ENCODE data around the gene SEC11A.
"Not testable (repeated sequence)": the region's sequence is repeated elsewhere in the genome, so short reads cannot be mapped to it uniquely, and the experiment has no call there.

Gene SEC11A

DNA sequence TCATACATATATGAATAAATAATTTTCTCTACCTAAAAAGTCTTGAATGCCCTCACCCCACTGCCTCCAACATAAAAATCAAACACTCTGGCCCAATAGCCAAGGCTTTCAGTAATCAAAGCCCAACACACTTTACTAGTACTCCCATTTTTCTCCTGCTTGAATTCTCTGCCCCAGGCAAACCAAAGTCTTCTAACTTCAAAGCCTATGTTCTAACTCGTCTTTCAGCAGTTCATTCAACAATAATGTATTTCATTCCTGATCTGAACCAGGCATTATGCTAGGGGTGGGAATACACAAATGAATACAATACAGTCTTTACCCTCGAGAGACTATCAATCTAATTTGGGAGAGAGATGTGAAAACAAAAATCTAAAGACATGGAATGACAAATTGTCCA is 21.1 kb upstream of the SEC11A start:
- no peak for DNase-seq (ENCODE audit: low read depth in 2 of 2)

GRCh38 chr15:84736375-84736774 is 20.4 kb upstream of the SEC11A start:
- DNase-seq (ENCODE audit: low read depth in 2 of 2) = no peak

DNA sequence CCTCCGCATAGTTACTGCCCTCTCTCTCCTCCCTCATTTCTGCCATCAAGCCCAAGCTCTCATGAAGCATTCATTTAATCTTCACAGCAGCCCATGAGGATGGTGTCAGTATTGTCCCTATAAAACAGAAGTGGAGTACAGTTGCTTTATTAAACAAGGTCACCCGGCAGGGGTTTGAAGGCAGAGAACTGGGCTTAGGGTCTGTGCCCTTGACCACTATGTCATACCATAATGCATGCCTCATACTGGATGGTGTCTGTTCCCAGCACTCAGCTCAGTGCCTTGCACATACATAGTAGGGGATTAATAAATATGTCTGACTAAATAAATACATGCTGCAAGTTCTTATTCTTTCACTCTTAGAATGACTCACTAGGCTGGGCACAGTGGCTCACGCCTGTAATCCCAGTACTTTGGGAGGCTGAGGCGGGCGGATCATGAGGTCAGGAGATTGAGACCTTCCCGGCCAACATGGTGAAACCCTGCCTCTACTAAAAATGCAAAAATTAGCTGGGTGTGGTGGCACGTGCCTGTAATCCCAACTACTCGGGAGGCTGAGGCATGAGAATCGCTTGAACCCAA is 19.6 kb upstream of the SEC11A start:
- DNase-seq (ENCODE audit: low read depth in 2 of 2) = not testable (repeated sequence)

DNA sequence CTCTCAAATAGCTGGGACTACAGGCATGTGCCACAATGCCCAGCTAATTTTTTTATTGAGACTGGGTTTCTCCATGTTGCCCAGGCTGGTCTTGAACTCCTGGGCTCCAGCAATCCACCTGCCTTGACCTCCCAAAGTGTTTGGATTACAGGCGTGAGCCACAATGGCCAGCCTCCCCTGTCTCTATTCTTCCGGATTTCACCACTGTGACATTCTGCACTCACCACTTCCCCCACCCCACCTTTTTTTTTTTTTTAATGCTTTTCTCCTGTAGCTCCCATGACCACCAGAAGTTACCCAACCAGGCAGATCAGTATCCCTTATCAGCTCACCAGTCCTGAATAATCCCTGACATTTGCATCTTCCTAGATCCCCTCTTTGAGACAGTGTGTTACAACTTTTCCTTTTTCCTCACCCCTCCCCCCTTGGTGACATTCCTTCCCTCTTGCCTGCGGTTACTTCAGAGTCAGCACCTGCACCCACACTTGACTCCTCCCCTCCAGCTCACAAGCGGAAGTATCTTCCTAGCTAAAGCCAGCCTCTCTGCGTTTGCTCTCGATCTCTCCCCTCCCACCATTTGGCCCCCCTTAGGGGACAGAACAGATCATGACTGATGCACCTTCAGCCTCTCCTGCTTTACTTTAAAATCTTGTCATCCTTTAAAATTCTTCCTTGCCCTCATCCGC is 19.0 kb upstream of the SEC11A start:
- no peak for DNase-seq (ENCODE audit: low read depth in 2 of 2)

- no peak for DNase-seq (ENCODE audit: low read depth in 2 of 2)
Measured at GRCh38 chr15:84731774-84732173, 15.8 kb upstream of the SEC11A start.

DNA sequence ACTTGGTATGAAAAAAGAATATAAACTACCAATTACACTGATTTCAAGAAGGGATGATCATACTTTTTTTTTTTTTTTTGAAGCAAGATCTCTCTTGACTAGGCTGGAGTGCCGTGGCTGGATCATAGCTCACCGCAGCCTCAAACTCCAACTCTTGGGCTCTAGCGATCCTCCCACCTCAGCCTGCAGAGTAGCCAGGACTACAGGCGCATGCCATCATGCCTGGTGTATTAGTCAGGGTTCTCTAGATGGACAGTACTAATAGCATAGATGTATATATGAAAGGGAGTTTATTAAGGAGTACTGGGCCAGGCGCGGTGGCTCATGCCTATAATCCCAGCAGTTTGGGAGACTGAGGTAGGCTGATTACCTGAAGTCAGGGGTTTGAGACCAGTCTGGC is 11.5 kb upstream of the SEC11A start:
- no peak for DNase-seq (ENCODE audit: low read depth in 2 of 2)

GRCh38 chr15:84725001-84725491 is 9.1 kb upstream of the SEC11A start:
- DNase-seq (ENCODE audit: low read depth in 2 of 2) = no peak

- DNase-seq (ENCODE audit: low read depth in 2 of 2) = no peak
Measured at GRCh38 chr15:84722628-84723027, 6.7 kb upstream of the SEC11A start.

DNA sequence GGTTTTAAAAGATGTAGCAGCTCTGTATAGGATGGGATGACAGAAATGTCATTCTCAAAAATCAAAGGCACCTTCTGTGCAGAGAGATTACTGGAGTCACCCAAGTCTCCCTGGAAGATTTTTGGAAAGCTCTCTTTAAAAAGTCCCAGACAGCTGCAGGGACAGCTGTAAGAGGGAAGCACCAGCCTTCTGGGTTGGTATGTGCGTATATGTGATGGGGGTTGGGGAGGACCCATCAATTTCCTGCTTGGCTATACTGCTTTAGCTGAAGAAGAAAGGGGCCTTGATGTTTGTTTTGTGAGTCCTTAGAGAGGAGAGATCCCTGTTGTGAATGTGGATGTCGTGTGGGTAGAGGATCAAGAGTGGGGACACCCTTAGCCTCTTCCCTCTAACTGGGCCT is 5.4 kb upstream of the SEC11A start:
- no peak for DNase-seq (ENCODE audit: low read depth in 2 of 2)

DNA sequence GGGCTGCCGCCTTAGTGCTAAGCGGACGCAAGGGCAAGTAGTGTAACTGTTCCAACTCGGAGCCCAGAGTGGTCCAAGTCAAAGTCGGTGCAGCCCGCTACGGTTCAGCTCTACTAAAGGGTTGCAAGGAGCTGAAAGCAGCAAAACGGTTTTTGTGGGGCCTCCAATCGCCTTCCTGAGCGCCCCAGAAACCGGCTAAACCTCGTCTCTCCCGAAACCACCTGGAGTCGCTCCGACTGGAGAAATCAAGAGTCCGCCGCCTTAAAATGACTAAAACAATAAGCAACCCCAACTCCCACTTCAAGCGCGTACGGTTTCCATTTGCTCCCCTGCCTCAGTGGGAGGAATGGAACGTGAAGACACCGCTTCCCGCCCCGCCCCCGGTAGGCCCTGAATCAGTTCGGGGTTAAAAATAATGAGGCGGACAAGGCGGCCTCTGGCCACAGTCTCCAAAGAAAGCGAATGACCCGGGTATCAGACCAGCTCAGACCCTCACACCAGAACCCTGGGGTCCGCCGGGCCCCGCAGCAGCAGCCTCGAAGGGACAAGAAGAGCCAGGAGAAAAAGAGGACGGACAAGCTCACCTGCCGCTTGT is 401 bp downstream of the SEC11A start:
- peak in 1 of 2 donors; percentile 15 for DNase-seq (ENCODE audit: low read depth in 2 of 2)

GRCh38 chr15:84714821-84715220 is 1.1 kb downstream of the SEC11A start:
- DNase-seq (ENCODE audit: low read depth in 2 of 2) = no peak

DNA sequence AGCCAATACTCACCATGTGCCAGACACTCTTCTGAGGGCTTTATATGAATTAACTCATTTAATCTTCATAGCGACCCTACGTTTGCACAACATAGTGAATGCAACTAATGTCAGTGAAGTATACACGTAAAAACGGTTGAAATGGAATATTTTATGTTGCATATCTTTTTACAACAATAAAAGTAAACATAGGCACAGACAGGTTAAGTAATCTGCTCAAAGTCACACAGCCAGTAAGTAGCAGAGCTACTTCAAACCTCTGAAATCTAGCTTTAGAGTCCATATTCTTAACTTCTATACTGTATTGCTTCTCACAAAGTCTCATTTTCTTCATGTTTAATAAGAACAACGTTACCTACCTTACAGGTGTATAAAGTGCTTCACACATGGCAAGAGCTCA is 1.6 kb downstream of the SEC11A start:
- no peak for DNase-seq (ENCODE audit: low read depth in 2 of 2)

DNA sequence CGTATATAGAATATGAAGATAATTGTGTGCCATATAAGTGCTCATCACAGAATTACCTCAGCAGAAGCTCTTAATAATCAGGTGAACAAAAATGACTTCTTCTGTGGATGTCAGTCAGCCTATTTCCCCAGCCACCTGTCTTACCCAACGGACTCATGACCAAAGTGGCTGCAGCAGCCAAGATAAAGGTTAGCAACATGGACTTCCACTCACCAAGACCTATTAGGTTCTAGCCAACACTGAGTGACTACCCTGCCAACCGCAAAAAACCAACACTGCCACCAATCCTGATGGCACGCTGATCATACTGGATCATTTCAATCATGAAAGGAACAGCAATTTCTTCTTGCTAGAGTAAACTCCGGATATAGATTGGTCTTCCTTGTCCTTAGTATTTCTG is 12.1 kb downstream of the SEC11A start:
- no peak for DNase-seq (ENCODE audit: low read depth in 2 of 2)

GRCh38 chr15:84702961-84703482 is 12.9 kb downstream of the SEC11A start:
- DNase-seq (ENCODE audit: low read depth in 2 of 2) = no peak

DNA sequence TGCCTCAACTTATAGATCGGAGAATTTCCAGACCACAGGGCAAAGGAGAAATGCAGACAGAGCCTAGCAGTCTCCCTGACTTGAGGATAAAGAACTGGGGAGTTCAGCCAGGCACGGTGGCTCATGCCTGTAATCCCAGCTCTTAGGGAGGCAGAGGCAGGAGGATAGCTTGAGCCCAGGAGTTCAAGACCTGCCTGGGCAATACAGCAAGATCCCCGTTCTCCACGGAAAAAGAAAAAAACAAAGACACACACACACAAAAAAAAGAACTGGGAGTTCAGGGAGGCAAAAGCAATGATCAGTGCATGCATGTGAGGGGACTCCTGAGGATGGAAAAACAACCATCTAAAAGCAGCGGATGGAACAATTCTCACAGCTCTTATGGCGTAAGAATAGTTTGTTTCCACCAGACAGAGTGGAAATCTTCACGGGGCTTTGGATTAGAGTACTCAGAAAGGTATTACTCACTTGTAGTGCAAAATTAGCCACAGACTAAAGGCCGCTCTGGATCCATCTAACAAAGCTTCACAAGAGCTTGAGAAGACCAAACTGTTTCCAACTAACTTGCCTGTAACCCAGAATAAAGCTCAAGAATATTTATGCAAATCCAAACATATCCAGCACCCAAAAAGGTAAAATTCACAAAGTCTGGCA is 16.3 kb downstream of the SEC11A start:
- no peak for DNase-seq (ENCODE audit: low read depth in 2 of 2)

GRCh38 chr15:84697236-84697990 is 18.5 kb downstream of the SEC11A start:
- no peak for DNase-seq (ENCODE audit: low read depth in 2 of 2)

- DNase-seq (ENCODE audit: low read depth in 2 of 2) = no peak
Measured at GRCh38 chr15:84696757-84697156, 19.2 kb downstream of the SEC11A start.

- DNase-seq (ENCODE audit: low read depth in 2 of 2) = no peak
Measured at GRCh38 chr15:84690342-84690741, 25.6 kb downstream of the SEC11A start.

- no peak for DNase-seq (ENCODE audit: low read depth in 2 of 2)
Measured at GRCh38 chr15:84689858-84690257, 26.1 kb downstream of the SEC11A start.

DNA sequence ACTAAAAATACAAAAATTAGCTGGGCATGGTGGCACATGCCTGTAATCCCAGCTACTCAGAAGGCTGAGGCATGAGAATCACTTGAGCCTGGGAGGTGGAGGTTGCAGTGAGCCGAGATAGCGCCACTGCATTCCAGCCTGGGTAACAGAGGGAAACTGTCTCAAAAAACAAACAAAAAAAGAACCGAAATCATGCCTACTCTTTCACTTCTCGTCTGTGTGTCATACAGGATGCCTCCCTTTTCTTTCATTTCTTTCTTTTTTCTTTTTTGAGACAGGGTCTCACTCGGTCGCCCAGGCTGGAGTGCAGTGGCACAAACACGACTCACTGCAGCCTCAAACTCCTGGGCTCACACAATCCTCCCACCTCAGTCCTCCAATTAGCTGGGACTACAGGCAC is 29.5 kb downstream of the SEC11A start:
- not testable (repeated sequence) for DNase-seq (ENCODE audit: low read depth in 2 of 2)

DNA sequence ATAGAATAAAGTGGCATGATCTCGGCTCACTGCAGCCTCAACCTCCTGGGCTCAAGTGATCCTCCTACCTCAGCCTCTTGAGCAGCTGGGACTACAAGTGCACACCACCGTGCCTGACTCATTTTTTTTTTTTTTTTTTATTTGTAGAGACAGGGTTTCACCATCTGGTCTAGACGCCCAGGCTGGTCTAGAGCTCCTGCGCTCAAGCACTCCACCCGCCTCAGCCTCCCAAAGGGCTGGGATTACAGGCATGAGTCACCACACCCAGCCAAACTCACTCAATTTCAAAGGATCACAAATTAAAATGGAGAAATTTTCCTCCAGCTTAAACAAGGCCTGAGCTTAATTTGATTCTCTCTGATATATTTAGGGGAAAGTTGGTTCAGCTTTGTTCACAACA is 30.6 kb downstream of the SEC11A start:
- no peak for DNase-seq (ENCODE audit: low read depth in 2 of 2)

DNA sequence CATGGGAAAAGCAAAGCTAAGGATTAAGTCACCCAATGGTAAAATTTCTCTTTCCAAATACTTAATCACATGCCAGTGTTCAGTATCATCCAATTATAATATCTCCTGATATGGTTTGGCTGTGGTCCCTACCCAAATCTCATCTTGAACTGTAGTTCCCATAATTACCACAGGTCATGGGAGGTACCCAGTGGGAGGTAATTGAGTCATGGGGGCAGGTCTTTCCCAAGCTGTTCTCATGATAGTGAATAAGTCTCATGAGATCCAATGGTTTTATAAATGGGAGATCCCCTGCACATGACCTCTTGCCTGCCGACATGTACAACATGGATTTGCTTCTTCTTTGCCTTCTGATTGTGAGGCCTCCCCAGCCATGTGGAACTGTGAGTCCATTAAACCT is 31.8 kb downstream of the SEC11A start:
- no peak for DNase-seq (ENCODE audit: low read depth in 2 of 2)
